HCT116 (cell line): Measurements from ENCODE around the gene GLYATL3. TPM values are rescaled to one million over a fixed set of nuclear protein-coding genes. Genes with fewer than 3 reads are reported as not detected.

Experiments
- ATAC-seq: fragments of 200-7000 bp; cut with Tn5 transposase; 2 replicates; pipeline ENCODE4 v1.9.1; 2020; ENCODE audit warnings: mild to moderate bottlenecking, moderate library complexity
- Bru-seq: library from RNA; stranded (reverse); fragments of 400-500 nt; gene quantifications from one replicate; lab custom pipeline; 2021; lab: Mats Ljungman, UMichigan
- BruChase-seq, 2 experiments: library from RNA; stranded (reverse); fragments of 400-500 nt; gene quantifications; one replicate each; lab custom pipeline; 2021; lab: Mats Ljungman, UMichigan
- BruUV-seq: library from RNA; stranded (reverse); fragments of 400-500 nt; replicated peaks from 2 replicates; lab custom pipeline; 2021; lab: Mats Ljungman, UMichigan
- CTCF ChIA-PET: fragments of 300-600 bp; sonication (Branson Sonifier 250); formaldehyde crosslinking; loops from one replicate; lab custom pipeline; 2021; ENCODE audit warnings: antibody characterized with exemption; lab: Charles Lee
- POLR2A ChIA-PET: fragments of 300-600, 350-600 bp; sonication (Branson Sonifier 250); formaldehyde crosslinking; loops from one replicate; lab custom pipeline; 2021; ENCODE audit warnings: antibody characterized with exemption; lab: Charles Lee
- RAD21 ChIA-PET, 2 experiments: fragments of 300-600 bp; sonication (Branson Sonifier 250); formaldehyde crosslinking; loops; one replicate each; lab custom pipeline; 2023; ENCODE audit warnings: low total read pairs in 2 of 2; ENCODE audit not compliant: uncharacterized antibody in 2 of 2, unreplicated experiment in 2 of 2, low non-redundant PET in 1 of 2; lab: Charles Lee
- DNase-seq: peaks from one replicate; pipeline ENCODE4 v3.0.0-alpha.2; 2010; ENCODE audit warnings: low read depth, low spot score
- H2AFZ ChIP-seq: fragments of 200-600 bp; shearing (Covaris generic), sonication (generic); 2 replicates; pipeline ENCODE4 v1.6.1; 2017; ENCODE audit warnings: low read depth, mixed run types, mixed read lengths, antibody characterized with exemption, low read length; ENCODE audit not compliant: poor library complexity, severe bottlenecking
- H3K27ac ChIP-seq: 2 replicates; pipeline ENCODE4 v1.5.1; 2012; ENCODE audit warnings: low read depth, low read length
- H3K27me3 ChIP-seq: fragments of 200-600 bp; sonication (generic); 2 replicates; pipeline ENCODE4 v1.6.1; 2016; ENCODE audit warnings: mixed run types, low read length, mixed read lengths; ENCODE audit not compliant: insufficient read depth
- H3K36me3 ChIP-seq, 2 experiments: fragments of 200-500 bp in 1 of 2; fragments of 200-600 bp in 1 of 2; sonication (Bioruptor generic) in 1 of 2; sonication (generic) in 1 of 2; 2 replicates each; pipeline versions ENCODE4 v1.5.1 to v1.6.1; 2014 to 2016; ENCODE audit warnings: low read length in 2 of 2, inconsistent platforms in 1 of 2, mixed read lengths in 1 of 2, mixed run types in 1 of 2; ENCODE audit not compliant: insufficient read depth in 2 of 2, control insufficient read depth in 1 of 2
- H3K4me1 ChIP-seq, 2 experiments: fragments of 200-600 bp in 1 of 2; sonication (generic) in 1 of 2; 2 replicates each; pipeline versions ENCODE4 v1.5.1 to v1.6.1; 2012 to 2017; ENCODE audit warnings: low read length in 2 of 2, inconsistent platforms in 1 of 2, mild to moderate bottlenecking in 1 of 2, mixed read lengths in 1 of 2, mixed run types in 1 of 2, moderate library complexity in 1 of 2; ENCODE audit not compliant: insufficient read depth in 2 of 2, control insufficient read depth in 1 of 2
- H3K4me2 ChIP-seq: fragments of 200-600 bp; sonication (generic); 2 replicates; pipeline ENCODE4 v1.6.1; 2017; ENCODE audit warnings: mixed run types, low read length, mixed read lengths
- H3K4me3 ChIP-seq, 2 experiments: fragments of 200-600 bp in 1 of 2; sonication (generic) in 1 of 2; replicated peaks in 1 of 2; 2 replicates each; pipeline ENCODE4 v1.5.1; 2011 to 2016; ENCODE audit warnings: low read length in 2 of 2, control low read depth in 1 of 2, low read depth in 1 of 2, mild to moderate bottlenecking in 1 of 2, mixed read lengths in 1 of 2, mixed run types in 1 of 2
- H3K79me2 ChIP-seq: fragments of 200-600 bp; sonication (generic); 2 replicates; pipeline ENCODE4 v1.6.1; 2017; ENCODE audit warnings: mild to moderate bottlenecking, mixed run types, low read length, moderate library complexity, mixed read lengths; ENCODE audit not compliant: insufficient read depth
- H3K9ac ChIP-seq: fragments of 200-600 bp; sonication (generic); 2 replicates; pipeline ENCODE4 v1.6.1; 2016; ENCODE audit warnings: low read length, mixed read lengths
- H3K9me2 ChIP-seq: fragments of 200-600 bp; sonication (generic), shearing (Covaris generic); 2 replicates; pipeline ENCODE4 v1.6.1; 2017; ENCODE audit warnings: mixed run types, mild to moderate bottlenecking, moderate library complexity; ENCODE audit not compliant: insufficient read depth
- H3K9me3 ChIP-seq, 2 experiments: fragments of 200-500 bp in 1 of 2; fragments of 200-600 bp in 1 of 2; sonication (Bioruptor generic) in 1 of 2; sonication (generic) in 1 of 2; 2 replicates each; pipeline ENCODE4 v1.6.1; 2014 to 2017; ENCODE audit warnings: low read length in 2 of 2, mixed read lengths in 2 of 2, inconsistent platforms in 1 of 2, low read depth in 1 of 2, mild to moderate bottlenecking in 1 of 2, mixed run types in 1 of 2, moderate library complexity in 1 of 2; ENCODE audit not compliant: control insufficient read depth in 1 of 2, insufficient read depth in 1 of 2
- H4K20me1 ChIP-seq: fragments of 200-600 bp; sonication (generic), shearing (Covaris generic); 2 replicates; pipeline ENCODE4 v1.6.1; 2017; ENCODE audit warnings: mixed run types, mild to moderate bottlenecking, moderate library complexity; ENCODE audit not compliant: insufficient read depth
- ATF3 ChIP-seq: IDR thresholded peaks from 2 replicates; pipeline ENCODE4 v1.6.1; 2012
- CBX3 ChIP-seq: IDR thresholded peaks from 2 replicates; pipeline ENCODE4 v1.6.1; 2012; ENCODE audit warnings: low read depth
- CEBPB ChIP-seq: IDR thresholded peaks from 2 replicates; pipeline ENCODE4 v1.6.1; 2012; ENCODE audit warnings: low read depth
- CTCF ChIP-seq, 3 experiments: fragments of 200-600 bp in 1 of 3; sonication (generic) in 1 of 3; IDR thresholded peaks in 2 of 3; conservative IDR thresholded peaks in 1 of 3; 2 replicates each; pipeline ENCODE4 v1.5.1; 2012 to 2017; ENCODE audit warnings: low read depth in 2 of 3, low read length in 2 of 3, antibody characterized with exemption in 1 of 3, borderline replicate concordance in 1 of 3, control low read depth in 1 of 3, mild to moderate bottlenecking in 1 of 3, mixed read lengths in 1 of 3, mixed run types in 1 of 3, moderate library complexity in 1 of 3; ENCODE audit not compliant: insufficient read depth in 1 of 3
- EGR1 ChIP-seq: IDR thresholded peaks from 2 replicates; pipeline ENCODE4 v1.6.1; 2012; ENCODE audit warnings: low read depth
- ELF1 ChIP-seq: IDR thresholded peaks from 2 replicates; pipeline ENCODE4 v1.6.1; 2012; ENCODE audit warnings: low read depth, borderline replicate concordance
- EZH2phosphoT487 ChIP-seq: fragments of 200-600 bp; IDR thresholded peaks from 2 replicates; pipeline ENCODE4 v1.6.1; 2018; ENCODE audit warnings: antibody characterized with exemption, borderline replicate concordance
- FOSL1 ChIP-seq: IDR thresholded peaks from 2 replicates; pipeline ENCODE4 v1.6.1; 2012; ENCODE audit warnings: low read depth
- JUND ChIP-seq: IDR thresholded peaks from 2 replicates; pipeline ENCODE4 v1.6.1; 2012
- MAX ChIP-seq: IDR thresholded peaks from 2 replicates; pipeline ENCODE4 v1.6.1; 2012
- POLR2A ChIP-seq: IDR thresholded peaks from 2 replicates; pipeline ENCODE4 v1.7.0; 2011; ENCODE audit warnings: borderline replicate concordance; ENCODE audit not compliant: insufficient read depth, insufficient read length; ENCODE audit errors: extremely low read depth
- POLR2AphosphoS5 ChIP-seq: IDR thresholded peaks from 2 replicates; pipeline ENCODE4 v1.6.1; 2011; ENCODE audit warnings: mild to moderate bottlenecking, low read depth, low read length, moderate library complexity
- RAD21 ChIP-seq: IDR thresholded peaks from 2 replicates; pipeline ENCODE4 v1.6.1; 2012; ENCODE audit warnings: low read depth, mild to moderate bottlenecking
- REST ChIP-seq: IDR thresholded peaks from 2 replicates; pipeline ENCODE4 v1.6.1; 2012; ENCODE audit warnings: low read depth
- SP1 ChIP-seq: IDR thresholded peaks from 2 replicates; pipeline ENCODE4 v1.6.1; 2012; ENCODE audit warnings: low read depth
- SRF ChIP-seq: IDR thresholded peaks from 2 replicates; pipeline ENCODE4 v1.6.1; 2012; ENCODE audit warnings: low read depth
- TCF7L2 ChIP-seq: IDR thresholded peaks from 2 replicates; pipeline ENCODE4 v1.7.0; 2011; ENCODE audit warnings: borderline replicate concordance, inconsistent platforms; ENCODE audit not compliant: insufficient read depth, insufficient read length; ENCODE audit errors: extremely low read depth
- YY1 ChIP-seq: IDR thresholded peaks from 2 replicates; pipeline ENCODE4 v1.6.1; 2011; ENCODE audit warnings: low read length, low read depth, moderate library complexity, mild to moderate bottlenecking; ENCODE audit not compliant: insufficient replicate concordance; ENCODE audit errors: extremely low read depth
- ZBTB33 ChIP-seq: IDR thresholded peaks from 2 replicates; pipeline ENCODE4 v1.6.1; 2011; ENCODE audit warnings: mild to moderate bottlenecking, low read length, moderate library complexity; ENCODE audit not compliant: insufficient replicate concordance; ENCODE audit errors: extremely low read depth
- intact Hi-C: fragments of 100-400 bp; cut with micrococcal nuclease; formaldehyde crosslinking; loops from 2 replicates; pipeline ENCODE4 v1.10.0; 2022
- long read RNA-seq: library from polyadenylated mRNA; unstranded; transcript quantifications from one replicate; pipeline ENCODE4 v2.0.0, GENCODE V29; 2021; ENCODE audit not compliant: unreplicated experiment
- polyA plus RNA-seq: library from polyadenylated mRNA; unstranded; fragments of >200 nt; gene quantifications from 2 replicates; pipeline ENCODE4 v1.2.1, GENCODE V29; 2012; ENCODE audit warnings: missing spikeins
- total RNA-seq: library from RNA; stranded (reverse); gene quantifications from one replicate; pipeline ENCODE4 v1.2.1, GENCODE V29; 2021; ENCODE audit not compliant: unreplicated experiment

Gene GLYATL3
- total RNA-seq (not detected), Bru-seq, nascent RNA (percentile 21 among the genes with signal in this experiment), BruChase-seq, experiment 1, labeled RNA remaining after a 6-hour chase (percentile 18 among the genes with signal in this experiment), BruChase-seq, experiment 2, labeled RNA remaining after a 2-hour chase (percentile 12 among the genes with signal in this experiment)
- polyA plus RNA-seq: not detected in 2 replicates
- long read RNA-seq: 0 reads

GRCh38 chr6:49499623-49500022, at the start of gene GLYATL3:
TSS of gene GLYATL3 (plus strand) at chr6:49499923. CDS start at chr6:49511991, 12,068 bp downstream.
- Histone ChIP-seq H3K36me3 (no peaks in the 10 kb centered on the region), H3K4me1 (no peaks in the 10 kb centered on the region), H3K9me2 (no peaks in the 10 kb centered on the region), H4K20me1 (no peaks in the 10 kb centered on the region), H3K9me3 (no peaks in the 10 kb centered on the region), H3K9ac (no peak within 1 kb of the TSS), H3K27ac (no peak within 1 kb of the TSS), H3K79me2 (no peaks in the 10 kb centered on the region), H3K27me3 (no peaks in the 10 kb centered on the region), H3K4me2 (no peak within 1 kb of the TSS), H2AFZ (no peak within 1 kb of the TSS), H3K4me3 (no peak within 1 kb of the TSS)
- no TSS peak for BruUV-seq
- ATAC-seq (no peak), DNase-seq (no peak)
- TF ChIP-seq POLR2AphosphoS5: no peak
- TF ChIP-seq EZH2phosphoT487: no peak
- no peak for TF ChIP-seq MAX
- TF ChIP-seq ZBTB33: no peak
- no peak for TF ChIP-seq FOSL1
- TF ChIP-seq YY1: no peak
- TF ChIP-seq SRF: no peak
- TF ChIP-seq REST: no peak
- no peak for TF ChIP-seq CBX3
- no peak for TF ChIP-seq ELF1
- TF ChIP-seq EGR1: no peak
- TF ChIP-seq CEBPB: no peak
- no peak for TF ChIP-seq POLR2A
- TF ChIP-seq ATF3: no peak
- no peak for TF ChIP-seq RAD21
- TF ChIP-seq CTCF (IDR thresholded peaks at IDR 0.05 in 2 of 3, conservative IDR thresholded peaks at IDR 0.05 in 1 of 3; ENCODE audit: borderline replicate concordance in 1 of 3, insufficient read depth in 1 of 3, low read depth in 2 of 3, low read length in 2 of 3): no peak
- no peak for TF ChIP-seq SP1
- no peak for TF ChIP-seq TCF7L2
- no peak for TF ChIP-seq JUND
- intact Hi-C loops: no loop called here
- RAD21 ChIA-PET: no interaction called here
- CTCF ChIA-PET: no interaction called here
- POLR2A ChIA-PET: no interaction called here
